HG03457 (cell line): ENCODE results near the gene FAM43B.
"Not testable (repeated sequence)": the region's sequence is repeated elsewhere in the genome, so short reads cannot be mapped to it uniquely, and the experiment has no call there.

ENCODE experiments used
- ATAC-seq: cut with Tn5 transposase; IDR thresholded peaks from one replicate; pipeline ENCODE4 v1.9.1; 2021; ENCODE audit warnings: moderate number of reproducible peaks; ENCODE audit not compliant: unreplicated experiment

FAM43B gene

GRCh38 chr1:20551945-20552727 lies at the start of gene FAM43B:
Gene FAM43B, plus strand, starts transcription at chr1:20552573. Its CDS starts 401 bp downstream, at chr1:20552974.
- ATAC-seq: no peak

GRCh38 chr1:20505488-20505887 lies 46.9 kb upstream of the FAM43B start:
- no peak for ATAC-seq

GRCh38 chr1:20507248-20507563 lies 45.2 kb upstream of the FAM43B start:
- ATAC-seq: no peak

GRCh38 chr1:20507564-20508410 lies 44.6 kb upstream of the FAM43B start, which contains the start of gene MUL1:
Gene MUL1, minus strand, starts transcription at chr1:20508151. Its CDS starts 127 bp downstream, at chr1:20508024.
- ATAC-seq: peak; percentile 78

GRCh38 chr1:20508411-20508771 lies 44.0 kb upstream of the FAM43B start:
- no peak for ATAC-seq

- ATAC-seq: no peak
Measured at GRCh38 chr1:20511518-20512428, 40.6 kb upstream of the FAM43B start.

GRCh38 chr1:20519609-20520262 lies 32.6 kb upstream of the FAM43B start:
- not testable (repeated sequence) for ATAC-seq

GRCh38 chr1:20521960-20522861 lies 30.2 kb upstream of the FAM43B start:
- no peak for ATAC-seq

- ATAC-seq: no peak
Measured at GRCh38 chr1:20526267-20526666, 26.1 kb upstream of the FAM43B start.

GRCh38 chr1:20528221-20528620 lies 24.2 kb upstream of the FAM43B start:
- ATAC-seq: no peak

GRCh38 chr1:20530306-20530705 lies 22.1 kb upstream of the FAM43B start:
- no peak for ATAC-seq

GRCh38 chr1:20530901-20531300 lies 21.5 kb upstream of the FAM43B start:
- ATAC-seq: no peak

- ATAC-seq: no peak
Measured at GRCh38 chr1:20533635-20534034, 18.7 kb upstream of the FAM43B start.

GRCh38 chr1:20534659-20535417 lies 17.5 kb upstream of the FAM43B start:
- no peak for ATAC-seq

GRCh38 chr1:20538227-20538626 lies 14.1 kb upstream of the FAM43B start:
- no peak for ATAC-seq

- no peak for ATAC-seq
Measured at GRCh38 chr1:20538760-20539551, 13.4 kb upstream of the FAM43B start.

- no peak for ATAC-seq
Measured at GRCh38 chr1:20540281-20540680, 12.1 kb upstream of the FAM43B start.

- ATAC-seq: no peak
Measured at GRCh38 chr1:20546637-20547036, 5.7 kb upstream of the FAM43B start.
